HG02870 (cell line): ENCODE results near the gene ZBTB20.
"Not testable (repeated sequence)": the region's sequence is repeated elsewhere in the genome, so short reads cannot be mapped to it uniquely, and the experiment has no call there.

Source experiments
- ATAC-seq: cut with Tn5 transposase; IDR thresholded peaks from one replicate; pipeline ENCODE4 v1.9.1; 2021; ENCODE audit warnings: mild to moderate bottlenecking, moderate library complexity; ENCODE audit not compliant: unreplicated experiment

Gene ZBTB20

GRCh38 chr3:115146418-115147328 lies at the start of gene ZBTB20:
Gene ZBTB20, minus strand, starts transcription at chr3:115147288.
- peak; percentile 21 for ATAC-seq

- no peak for ATAC-seq
Observed at GRCh38 chr3:115194476-115194875, 47.4 kb upstream of the ZBTB20 start.

DNA sequence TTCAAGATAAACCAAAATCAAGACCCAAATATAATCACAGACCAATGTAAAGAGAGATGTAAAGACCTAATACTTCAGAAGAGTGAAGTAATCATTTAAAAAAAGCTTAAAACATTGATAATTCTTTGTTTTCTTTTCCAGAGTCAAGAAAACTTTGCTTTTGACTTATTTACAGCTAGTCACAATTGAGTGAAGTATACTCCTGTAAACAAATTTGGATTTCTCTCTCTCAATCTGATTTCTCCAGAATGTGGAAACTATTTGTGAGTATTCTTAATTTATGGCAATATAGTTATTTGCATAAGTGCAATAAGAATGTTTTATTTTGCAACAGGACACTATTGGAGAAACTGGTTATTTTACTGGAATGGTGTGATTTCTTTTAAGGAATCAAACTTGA lies 43.7 kb upstream of the ZBTB20 start:
- ATAC-seq: no peak

- ATAC-seq: peak; percentile 100
Observed at GRCh38 chr3:115187149-115187757, 40.2 kb upstream of the ZBTB20 start.

GRCh38 chr3:115186351-115187148 lies 39.5 kb upstream of the ZBTB20 start:
- peak; percentile 41 for ATAC-seq

- not testable (repeated sequence) for ATAC-seq
Observed at GRCh38 chr3:115184859-115185572, 37.9 kb upstream of the ZBTB20 start.

- ATAC-seq: not testable (repeated sequence)
Observed at GRCh38 chr3:115178930-115179329, 31.8 kb upstream of the ZBTB20 start.

GRCh38 chr3:115169808-115170207 lies 22.7 kb upstream of the ZBTB20 start:
- no peak for ATAC-seq

DNA sequence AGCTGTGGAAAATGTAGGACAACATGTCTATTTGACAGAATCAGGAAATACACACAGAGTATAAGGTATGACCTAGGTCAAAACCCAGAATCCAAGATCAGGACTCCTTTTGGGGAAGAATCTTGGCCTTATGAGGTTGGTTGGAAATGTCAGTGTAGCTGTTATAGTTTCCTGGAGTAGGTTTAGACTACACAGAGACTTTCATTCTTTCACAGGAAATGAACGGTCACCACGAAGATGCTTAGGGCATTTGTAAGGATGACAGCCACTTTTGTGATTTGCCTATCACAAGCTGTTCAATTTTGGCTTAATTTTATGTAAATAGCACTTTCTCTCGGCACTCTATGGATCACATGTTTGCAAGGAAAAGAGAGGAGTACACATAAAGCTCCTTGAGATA lies 18.6 kb upstream of the ZBTB20 start:
- ATAC-seq: no peak

- ATAC-seq: no peak
Observed at GRCh38 chr3:115165266-115165665, 18.2 kb upstream of the ZBTB20 start.

GRCh38 chr3:115164374-115165221 lies 17.5 kb upstream of the ZBTB20 start:
- no peak for ATAC-seq

DNA sequence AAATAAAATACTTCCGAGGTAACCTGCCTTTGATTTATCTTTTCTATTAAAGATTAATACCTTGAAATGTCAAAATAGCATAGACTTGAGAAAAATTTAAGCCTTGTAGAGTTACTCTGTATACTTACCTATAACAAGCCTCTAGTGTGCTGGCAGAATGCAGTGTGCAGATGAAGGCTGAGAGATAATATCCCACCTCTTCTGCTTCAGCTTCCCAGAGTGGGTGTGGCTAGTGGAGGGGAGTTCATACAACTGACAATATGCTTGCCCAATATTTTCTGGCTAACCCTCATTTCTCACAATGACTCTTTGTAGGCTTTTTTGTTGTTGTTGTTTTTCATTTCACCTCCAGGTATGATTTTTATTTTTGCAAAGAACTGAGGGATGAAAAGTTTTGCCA lies 15.7 kb upstream of the ZBTB20 start:
- no peak for ATAC-seq

DNA sequence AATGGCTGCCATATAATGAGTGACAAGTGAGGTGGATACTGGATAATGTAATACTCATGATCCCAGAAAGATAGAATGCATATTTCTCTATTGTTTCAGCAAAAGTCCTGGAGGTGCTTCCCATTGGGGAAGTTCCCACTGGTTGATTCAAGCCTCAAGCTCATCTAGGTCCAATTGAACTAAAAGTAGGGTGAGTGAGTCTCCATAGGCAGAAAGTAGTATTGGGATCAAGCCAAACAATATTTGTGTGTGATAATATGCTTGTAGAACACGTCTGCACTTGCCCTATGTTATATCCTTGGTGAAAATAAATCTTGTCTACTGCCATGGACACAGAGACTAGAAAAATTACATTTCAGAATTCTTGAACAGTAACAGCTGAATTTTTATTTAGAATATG lies 14.8 kb upstream of the ZBTB20 start:
- no peak for ATAC-seq

DNA sequence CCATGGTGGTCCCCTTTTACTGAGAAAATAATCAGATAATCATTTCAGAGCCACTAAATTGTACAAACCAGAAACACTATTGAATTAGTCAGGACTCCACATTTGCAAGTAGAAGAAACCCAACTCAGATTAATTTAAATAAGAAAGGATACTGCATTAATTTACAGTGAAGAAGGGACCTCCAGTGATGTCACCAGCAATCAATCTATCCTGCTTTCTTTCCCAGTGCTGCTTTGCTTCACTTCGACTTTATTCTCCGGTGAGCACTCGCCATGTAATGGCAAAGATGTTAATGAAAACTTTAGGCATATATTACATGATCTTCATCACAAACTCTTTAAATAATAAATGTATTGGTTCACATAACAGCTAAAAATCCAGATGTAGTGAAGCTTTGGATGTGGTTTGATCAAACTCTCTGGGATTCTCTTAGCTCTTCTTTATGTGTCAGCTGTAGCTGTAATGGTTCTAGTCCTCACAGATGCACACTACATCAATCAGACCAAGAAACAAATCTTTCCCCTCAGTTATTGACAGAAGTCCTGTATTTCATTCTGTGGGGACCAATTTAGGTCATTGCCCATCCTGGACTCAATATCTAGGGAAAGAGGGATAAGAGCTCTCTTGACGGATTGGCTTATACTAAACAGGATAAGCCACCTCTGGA lies 14.2 kb upstream of the ZBTB20 start:
- ATAC-seq: no peak

- ATAC-seq: peak; percentile 98
Observed at GRCh38 chr3:115160295-115160694, 13.2 kb upstream of the ZBTB20 start.

GRCh38 chr3:115156046-115156654 lies 9.1 kb upstream of the ZBTB20 start:
- ATAC-seq: no peak

GRCh38 chr3:115154611-115155010 lies 7.5 kb upstream of the ZBTB20 start:
- no peak for ATAC-seq

DNA sequence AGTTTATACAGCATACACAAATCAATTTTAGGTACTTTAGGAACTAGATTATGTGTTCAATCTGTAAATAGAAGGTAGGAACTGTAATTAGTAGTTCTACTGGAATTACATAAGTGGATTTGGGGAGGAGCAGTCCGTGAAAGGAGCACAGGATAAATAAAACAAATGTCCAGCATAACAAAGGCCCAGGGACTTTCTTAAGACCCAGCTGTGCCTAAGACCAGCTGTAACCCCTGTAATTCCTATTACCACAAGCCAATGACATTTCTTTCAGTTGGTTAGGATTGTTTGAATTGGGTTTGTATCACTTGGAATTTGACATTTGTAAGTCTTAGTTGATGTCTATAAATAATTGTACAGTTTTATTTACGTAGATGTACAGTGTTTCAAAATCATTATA lies 4.8 kb upstream of the ZBTB20 start:
- ATAC-seq: no peak
